Left lobe of liver (tissue), 2 donors: ENCODE results near the gene STK11. TPM values are rescaled to one million over a fixed set of nuclear protein-coding genes. Genes with fewer than 3 reads are reported as not detected.

Experiments used
- ATAC-seq: fragments of 200-7000 bp; cut with Tn5 transposase; one replicate; pipeline ENCODE4 v1.9.1; 2020; ENCODE audit warnings: mild to moderate bottlenecking, moderate library complexity
- DNase-seq: peaks from one replicate; pipeline ENCODE4 v3.0.0-alpha.2; 2020; ENCODE audit warnings: low spot score
- total RNA-seq: library from RNA; stranded (reverse); gene quantifications from one replicate; pipeline ENCODE4 v1.2.1, GENCODE V29; 2021
- donor health status: DM: no; HTN: no; CAD: no; lungs with moderate emphysema.
- donor health status: DM: no; HTN: yes; CAD: no.

The STK11 gene
- total RNA-seq, 1 donor from 2014 or later, result 33.1 TPM

- ATAC-seq (peak; percentile 66), DNase-seq (peak; percentile 100)
Observed at GRCh38 chr19:1269065-1269477, 63.5 kb downstream of the STK11 start, which contains the start of gene CIRBP. Gene CIRBP, plus strand, starts transcription at chr19:1269332. Its CDS starts 1,602 bp downstream, at chr19:1270934.

- peak; percentile 21 for ATAC-seq
- peak; percentile 89 for DNase-seq
Observed at GRCh38 chr19:1269478-1270212, 64.1 kb downstream of the STK11 start.

- ATAC-seq, result no peak
- peak; percentile 56 for DNase-seq
Observed at GRCh38 chr19:1270213-1270853, 64.8 kb downstream of the STK11 start.

- ATAC-seq, result no peak
- DNase-seq, result no peak
Observed at GRCh38 chr19:1270854-1271527, 65.4 kb downstream of the STK11 start.

- peak; percentile 65 for DNase-seq
- no peak for ATAC-seq
Observed at GRCh38 chr19:1271528-1272422, 66.2 kb downstream of the STK11 start.

GRCh38 chr19:1272423-1273262 lies 67.1 kb downstream of the STK11 start:
- ATAC-seq, result no peak
- DNase-seq, result no peak

- DNase-seq (peak; percentile 88), ATAC-seq (peak; percentile 16)
Observed at GRCh38 chr19:1273263-1274041, 67.9 kb downstream of the STK11 start.

- DNase-seq (peak; percentile 59), ATAC-seq (no peak)
Observed at GRCh38 chr19:1274081-1274851, 68.7 kb downstream of the STK11 start.

- DNase-seq (no peak), ATAC-seq (peak; percentile 3)
Observed at GRCh38 chr19:1274852-1275259, 69.3 kb downstream of the STK11 start.

- peak; percentile 76 for ATAC-seq
- DNase-seq, result peak; percentile 96
Observed at GRCh38 chr19:1275260-1275975, 69.8 kb downstream of the STK11 start, which contains the start of gene FAM174C. Gene FAM174C, plus strand, starts transcription at chr19:1275530. Its CDS starts 20 bp downstream, at chr19:1275550.

GRCh38 chr19:1275976-1276627 lies 70.5 kb downstream of the STK11 start:
- ATAC-seq (no peak), DNase-seq (no peak)

- ATAC-seq (no peak), DNase-seq (no peak)
Observed at GRCh38 chr19:1276628-1277022, 71.0 kb downstream of the STK11 start.

- no peak for DNase-seq
- ATAC-seq, result no peak
Observed at GRCh38 chr19:1277061-1277460, 71.5 kb downstream of the STK11 start.
